ENCODE data around the gene PACSIN1.

The PACSIN1 gene

DNA sequence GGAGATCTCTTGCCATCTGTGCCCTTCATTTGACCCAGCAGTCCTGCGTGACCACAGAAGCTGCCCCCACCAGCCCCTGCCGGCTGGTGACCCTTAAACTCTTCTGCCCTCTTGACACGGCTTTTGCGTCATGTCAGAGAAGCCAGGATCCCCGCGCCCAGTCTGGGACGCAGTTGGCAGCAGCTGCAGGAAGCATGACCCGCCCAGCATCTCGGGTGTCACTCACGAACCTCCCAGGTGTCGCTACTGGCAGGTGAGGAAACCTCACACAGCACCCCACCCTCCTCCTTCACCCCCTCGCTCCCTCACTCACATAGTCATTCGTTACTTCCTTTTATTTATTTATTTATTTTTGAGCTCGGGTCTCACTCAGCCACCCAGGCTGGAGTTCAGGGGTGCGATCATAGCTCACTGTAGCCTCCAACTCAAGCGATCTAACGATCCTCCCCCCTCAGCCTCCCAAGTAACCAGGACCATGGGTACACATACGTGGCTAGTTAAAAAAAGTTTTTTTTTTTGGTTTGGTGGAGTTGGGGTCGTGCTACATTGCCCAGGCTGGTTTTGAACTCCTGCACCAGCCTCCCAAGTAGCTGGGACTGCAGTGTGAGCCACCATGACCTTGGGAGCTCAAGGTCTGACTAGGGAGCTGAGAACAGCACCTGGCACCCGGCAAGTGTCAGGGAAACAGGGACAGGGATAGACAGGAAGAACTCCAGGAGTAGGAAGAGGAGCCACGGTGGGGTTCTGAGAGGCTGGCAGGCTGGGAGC lies 104.4 kb downstream of the PACSIN1 start:
- Histone ChIP-seq H3K9me3 (ENCODE audit: insufficient read depth, low read length) (no peaks in the 10 kb centered on the region), H3K27ac (ENCODE audit: low read length) (no peak overlapping the region), H3K4me2 (ENCODE audit: low read length) (no peak overlapping the region), H3K27me3 (ENCODE audit: low read depth, low read length) (no peaks in the 10 kb centered on the region), H3K4me3 (ENCODE audit: low read length) (no peak overlapping the region), H4K20me1 (ENCODE audit: insufficient read depth, low read length) (no peaks in the 10 kb centered on the region), H3K9ac (ENCODE audit: low read length) (no peak overlapping the region), H3K4me1 (ENCODE audit: low read length) (no peaks in the 10 kb centered on the region), H3K36me3 (replicated peaks; ENCODE audit: low read depth, low read length) (no peaks in the 10 kb centered on the region), H3K79me2 (ENCODE audit: low read length) (no peaks in the 10 kb centered on the region), H2AFZ (ENCODE audit: low read depth, low read length) (no peak overlapping the region)
- TF ChIP-seq, protein P1, sequence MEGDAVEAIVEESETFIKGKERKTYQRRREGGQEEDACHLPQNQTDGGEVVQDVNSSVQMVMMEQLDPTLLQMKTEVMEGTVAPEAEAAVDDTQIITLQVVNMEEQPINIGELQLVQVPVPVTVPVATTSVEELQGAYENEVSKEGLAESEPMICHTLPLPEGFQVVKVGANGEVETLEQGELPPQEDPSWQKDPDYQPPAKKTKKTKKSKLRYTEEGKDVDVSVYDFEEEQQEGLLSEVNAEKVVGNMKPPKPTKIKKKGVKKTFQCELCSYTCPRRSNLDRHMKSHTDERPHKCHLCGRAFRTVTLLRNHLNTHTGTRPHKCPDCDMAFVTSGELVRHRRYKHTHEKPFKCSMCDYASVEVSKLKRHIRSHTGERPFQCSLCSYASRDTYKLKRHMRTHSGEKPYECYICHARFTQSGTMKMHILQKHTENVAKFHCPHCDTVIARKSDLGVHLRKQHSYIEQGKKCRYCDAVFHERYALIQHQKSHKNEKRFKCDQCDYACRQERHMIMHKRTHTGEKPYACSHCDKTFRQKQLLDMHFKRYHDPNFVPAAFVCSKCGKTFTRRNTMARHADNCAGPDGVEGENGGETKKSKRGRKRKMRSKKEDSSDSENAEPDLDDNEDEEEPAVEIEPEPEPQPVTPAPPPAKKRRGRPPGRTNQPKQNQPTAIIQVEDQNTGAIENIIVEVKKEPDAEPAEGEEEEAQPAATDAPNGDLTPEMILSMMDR (IDR thresholded peaks at IDR 0.05; ENCODE audit: low read depth, low read length): no peak
- TF ChIP-seq EZH2phosphoT487 (IDR thresholded peaks at IDR 0.05; ENCODE audit: low read depth): no peak

DNA sequence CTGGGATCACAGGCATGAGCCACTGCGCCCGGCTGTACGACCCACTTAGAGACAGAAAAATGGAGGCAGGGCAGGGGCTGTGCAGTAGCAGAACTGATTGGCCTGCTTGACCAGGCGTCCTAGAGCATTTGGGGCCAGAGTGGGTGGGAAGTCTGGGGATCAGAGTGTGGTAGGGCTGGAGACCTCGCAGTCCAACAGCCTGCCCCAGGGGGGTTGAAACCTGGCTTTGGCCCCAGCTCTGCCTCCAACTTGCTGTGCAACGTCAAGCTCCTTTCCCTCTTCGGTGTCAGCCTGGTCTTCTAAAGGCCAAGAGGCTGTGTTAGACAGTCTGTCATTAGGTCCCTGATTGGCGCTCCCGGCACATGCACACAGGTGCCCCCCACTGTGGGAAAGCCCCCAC lies 105.5 kb downstream of the PACSIN1 start:
- Histone ChIP-seq H3K9me3 (ENCODE audit: insufficient read depth, low read length) (no peaks in the 10 kb centered on the region), H2AFZ (ENCODE audit: low read depth, low read length) (no peak overlapping the region), H3K36me3 (replicated peaks; ENCODE audit: low read depth, low read length) (no peaks in the 10 kb centered on the region), H3K9ac (ENCODE audit: low read length) (no peak overlapping the region), H3K27ac (ENCODE audit: low read length) (no peak overlapping the region), H4K20me1 (ENCODE audit: insufficient read depth, low read length) (no peaks in the 10 kb centered on the region), H3K79me2 (ENCODE audit: low read length) (no peaks in the 10 kb centered on the region), H3K4me1 (ENCODE audit: low read length) (no peaks in the 10 kb centered on the region), H3K4me2 (ENCODE audit: low read length) (no peak overlapping the region), H3K27me3 (ENCODE audit: low read depth, low read length) (no peaks in the 10 kb centered on the region), H3K4me3 (ENCODE audit: low read length) (no peak overlapping the region)
- TF ChIP-seq, protein P1 (IDR thresholded peaks at IDR 0.05; ENCODE audit: low read depth, low read length): no peak
- TF ChIP-seq EZH2phosphoT487 (IDR thresholded peaks at IDR 0.05; ENCODE audit: low read depth): no peak

DNA sequence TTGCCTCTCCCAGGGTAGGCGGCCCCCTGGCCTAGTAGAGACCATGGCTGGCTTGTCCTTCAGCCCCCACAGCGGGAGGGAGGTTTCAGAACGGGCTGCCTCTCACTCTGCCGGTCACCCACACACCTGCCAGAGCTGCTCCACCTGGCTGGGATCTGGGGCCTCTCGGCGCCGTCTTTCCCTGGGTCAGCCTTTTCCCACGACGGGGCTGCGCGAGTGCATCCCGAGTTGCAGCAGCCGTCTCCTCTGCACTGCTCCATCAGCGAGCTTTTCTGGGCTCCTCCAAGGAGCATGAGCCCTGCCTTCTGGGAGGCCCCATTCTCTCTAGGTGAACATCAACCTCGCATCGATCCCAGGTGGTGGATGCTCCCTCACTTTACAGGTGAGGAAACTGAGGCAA lies 106.1 kb downstream of the PACSIN1 start:
- H3K4me2 ChIP-seq (ENCODE audit: low read length): no peak overlapping the region
- TF ChIP-seq EZH2phosphoT487 (IDR thresholded peaks at IDR 0.05; ENCODE audit: low read depth): no peak
- no peak overlapping the region for H3K9ac ChIP-seq (ENCODE audit: low read length)
- H3K27me3 ChIP-seq (ENCODE audit: low read depth, low read length): no peaks in the 10 kb centered on the region
- no peaks in the 10 kb centered on the region for H3K79me2 ChIP-seq (ENCODE audit: low read length)
- H3K9me3 ChIP-seq (ENCODE audit: insufficient read depth, low read length): no peaks in the 10 kb centered on the region
- H3K27ac ChIP-seq (ENCODE audit: low read length): no peak overlapping the region
- no peaks in the 10 kb centered on the region for H3K4me1 ChIP-seq (ENCODE audit: low read length)
- H2AFZ ChIP-seq (ENCODE audit: low read depth, low read length): no peak overlapping the region
- H3K4me3 ChIP-seq (ENCODE audit: low read length): no peak overlapping the region
- no peaks in the 10 kb centered on the region for H3K36me3 ChIP-seq (replicated peaks; ENCODE audit: low read depth, low read length)
- H4K20me1 ChIP-seq (ENCODE audit: insufficient read depth, low read length): no peaks in the 10 kb centered on the region

DNA sequence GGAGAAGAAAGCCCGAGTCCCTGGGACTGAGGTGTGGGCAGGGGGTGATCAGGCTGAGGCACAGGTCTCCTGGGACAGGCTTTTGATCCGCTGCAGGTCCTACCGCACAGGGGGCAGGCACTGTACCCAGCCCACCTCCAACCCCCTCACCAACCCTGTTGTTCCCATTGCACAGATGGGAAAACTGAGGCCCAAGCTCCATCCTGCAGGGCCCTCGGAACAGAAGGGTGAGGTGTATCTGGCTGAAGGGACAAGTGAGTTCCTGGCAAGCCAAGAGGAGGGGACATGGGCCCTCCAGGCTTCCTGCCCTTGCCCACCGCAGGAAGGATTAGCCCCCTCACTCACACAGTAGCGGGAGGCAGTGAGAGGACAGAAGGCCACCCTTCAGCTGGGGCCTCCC lies 106.7 kb downstream of the PACSIN1 start:
- Histone ChIP-seq H3K9ac (ENCODE audit: low read length) (no peak overlapping the region), H3K4me3 (ENCODE audit: low read length) (no peak overlapping the region), H4K20me1 (ENCODE audit: insufficient read depth, low read length) (no peaks in the 10 kb centered on the region), H3K4me1 (ENCODE audit: low read length) (no peaks in the 10 kb centered on the region), H3K79me2 (ENCODE audit: low read length) (no peaks in the 10 kb centered on the region), H3K4me2 (ENCODE audit: low read length) (no peak overlapping the region), H3K9me3 (ENCODE audit: insufficient read depth, low read length) (no peaks in the 10 kb centered on the region), H3K27ac (ENCODE audit: low read length) (no peak overlapping the region), H3K36me3 (replicated peaks; ENCODE audit: low read depth, low read length) (no peaks in the 10 kb centered on the region), H3K27me3 (ENCODE audit: low read depth, low read length) (no peaks in the 10 kb centered on the region), H2AFZ (ENCODE audit: low read depth, low read length) (no peak overlapping the region)
- TF ChIP-seq, protein P1 (IDR thresholded peaks at IDR 0.05; ENCODE audit: low read depth, low read length): no peak
- no peak for TF ChIP-seq EZH2phosphoT487 (IDR thresholded peaks at IDR 0.05; ENCODE audit: low read depth)
